Measurements from ENCODE around the gene ASTE1. TPM values are rescaled to one million over a fixed set of nuclear protein-coding genes. Genes with fewer than 3 reads are reported as not detected.
A peak's percentile ranks its signal among the peaks of the same experiment; 100 is the strongest.

The ASTE1 gene
- total and polyA plus RNA-seq, 10 of the 15 experiments (the other 5 are each of a cell fraction or from before 2014, with no cell fraction given) = 5.1 to 12.0 (median 8.2) TPM

GRCh38 chr3:131026321-131027151 lies at the start of gene ASTE1, which contains the start of gene NEK11 (continued):
- TF ChIP-seq STAT3 (IDR thresholded peaks at IDR 0.05; ENCODE audit: low read depth, low read length) = no peak
- no peak for TF ChIP-seq ZNF384 (IDR thresholded peaks at IDR 0.05; ENCODE audit: borderline replicate concordance, low read depth, low read length)
- TF ChIP-seq EP300 (IDR thresholded peaks at IDR 0.05; ENCODE audit: borderline replicate concordance in 1 of 2, control insufficient read depth in 1 of 2, low read depth in 2 of 2, low read length in 2 of 2) = no peak
- no peak for TF ChIP-seq JUNB (IDR thresholded peaks at IDR 0.05)
- peak; percentile 97 for TF ChIP-seq POLR2AphosphoS5 (IDR thresholded peaks at IDR 0.05; ENCODE audit: low read length)
- TF ChIP-seq KLF5 (IDR thresholded peaks at IDR 0.05; ENCODE audit: partially characterized antibody) = no peak
- TF ChIP-seq EGR1 (IDR thresholded peaks at IDR 0.05; ENCODE audit: borderline replicate concordance in 1 of 2, low read depth in 2 of 2, low read length in 2 of 2) = peak in 1 of 2 experiments; percentile 34; a peak in 1 of 3 replicates
- TF ChIP-seq WRNIP1 (IDR thresholded peaks at IDR 0.05; ENCODE audit: borderline replicate concordance, low read depth, low read length) = no peak
- TF ChIP-seq SREBF2 (IDR thresholded peaks at IDR 0.05; ENCODE audit: low read length) = no peak
- TF ChIP-seq PRDM15 (CRISPR knock-in tag; IDR thresholded peaks at IDR 0.05) = no peak
- no peak for TF ChIP-seq MTA2 (IDR thresholded peaks at IDR 0.05; ENCODE audit: low read depth)
- TF ChIP-seq RCOR1 (conservative IDR thresholded peaks at IDR 0.05; ENCODE audit: low read depth, low read length) = 0 out of 2 replicates have a peak, but pooled peaks have one; percentile 48
- no peak for TF ChIP-seq RAD51 (IDR thresholded peaks at IDR 0.05)
- no peak for TF ChIP-seq NR2C1 (IDR thresholded peaks at IDR 0.05)
- no peak for TF ChIP-seq TCF3 (IDR thresholded peaks at IDR 0.05; ENCODE audit: borderline replicate concordance, insufficient read depth, low read depth, low read length)
- TF ChIP-seq STAT1 (conservative IDR thresholded peaks at IDR 0.05) = no peak
- no peak for TF ChIP-seq HDAC6 (IDR thresholded peaks at IDR 0.05; ENCODE audit: unreplicated experiment)
- TF ChIP-seq SMAD1 (IDR thresholded peaks at IDR 0.05; ENCODE audit: low read depth, partially characterized antibody) = no peak
- no peak for TF ChIP-seq PAX8 (IDR thresholded peaks at IDR 0.05)
- 0 out of 2 replicates have a peak, but pooled peaks have one; percentile 21 for TF ChIP-seq ASH2L (IDR thresholded peaks at IDR 0.05; ENCODE audit: borderline replicate concordance, low read depth)
- TF ChIP-seq RELA (IDR thresholded peaks at IDR 0.05; ENCODE audit: borderline replicate concordance, partially characterized antibody) = no peak
- peak; percentile 89 for TF ChIP-seq BMI1 (IDR thresholded peaks at IDR 0.05; ENCODE audit: borderline replicate concordance)
- TF ChIP-seq USF1 (IDR thresholded peaks at IDR 0.05; ENCODE audit: borderline replicate concordance, extremely low read length, insufficient read depth, low read depth, low read length) = no peak
- 0 out of 2 replicates have a peak, but pooled peaks have one; percentile 51 for TF ChIP-seq GATAD2B (conservative IDR thresholded peaks at IDR 0.05; ENCODE audit: low read depth)
- no peak for TF ChIP-seq ATF7 (IDR thresholded peaks at IDR 0.05; ENCODE audit: low read depth)
- TF ChIP-seq ESRRA (IDR thresholded peaks at IDR 0.05; ENCODE audit: low read length) = no peak
- no peak for TF ChIP-seq MEF2A (IDR thresholded peaks at IDR 0.05; ENCODE audit: insufficient read depth, low read depth, low read length)

All from GM12878 (cell line).